ENCODE results near the gene QRFP.

QRFP gene

DNA sequence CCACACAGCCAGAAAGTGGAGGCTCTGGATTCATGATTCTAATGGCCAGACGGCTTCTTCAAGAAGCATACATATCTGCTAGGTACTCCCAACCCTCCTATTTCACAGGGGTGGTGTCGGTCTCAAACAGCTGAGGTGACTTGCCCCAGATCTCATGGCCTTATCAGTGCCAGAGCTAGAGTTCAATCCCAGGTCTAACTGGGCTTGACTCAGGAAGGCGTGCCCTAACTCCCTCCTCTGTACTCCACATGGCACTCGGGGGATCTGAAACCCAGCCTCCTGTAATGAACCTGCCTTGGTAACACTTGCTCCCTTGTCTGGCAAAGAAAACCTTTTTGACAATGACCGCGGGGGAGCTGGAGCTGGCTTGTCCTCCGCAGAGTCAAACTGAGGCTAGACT is 2.1 kb downstream of the QRFP start:
- Histone ChIP-seq H3K27ac (0 out of 22 replicates have a peak overlapping the region, but pooled peaks of 1 of the 11 experiments have one; percentile 13), H3K4me1 (peaks cover 39 to 72% (median 61%) of the 10 kb centered on the region in 10 experiments), H3K4me3 (no peak overlapping the region), H3K9ac (peak overlapping the region in 6 of 11 experiments; percentile 8 to 74 (median 58); a peak in 7 of 22 replicates), H3K9me3 (replicated peaks in 1 of 11) (no peaks in the 10 kb centered on the region), H4K20me1 (peaks cover 0 to 62% (median 37%) of the 10 kb centered on the region in 11 experiments; a peak in 17 of 22 replicates), H3K4me2 (peak overlapping the region; percentile 83 to 96 (median 90)), H3K36me3 (peaks cover 9 to 15% (median 13%) of the 10 kb centered on the region in 11 experiments; a peak in 21 of 22 replicates), H3K27me3 (no peaks in the 10 kb centered on the region)
- TF ChIP-seq Cebpa-rat (IDR thresholded peaks at IDR 0.05), result no peak

DNA sequence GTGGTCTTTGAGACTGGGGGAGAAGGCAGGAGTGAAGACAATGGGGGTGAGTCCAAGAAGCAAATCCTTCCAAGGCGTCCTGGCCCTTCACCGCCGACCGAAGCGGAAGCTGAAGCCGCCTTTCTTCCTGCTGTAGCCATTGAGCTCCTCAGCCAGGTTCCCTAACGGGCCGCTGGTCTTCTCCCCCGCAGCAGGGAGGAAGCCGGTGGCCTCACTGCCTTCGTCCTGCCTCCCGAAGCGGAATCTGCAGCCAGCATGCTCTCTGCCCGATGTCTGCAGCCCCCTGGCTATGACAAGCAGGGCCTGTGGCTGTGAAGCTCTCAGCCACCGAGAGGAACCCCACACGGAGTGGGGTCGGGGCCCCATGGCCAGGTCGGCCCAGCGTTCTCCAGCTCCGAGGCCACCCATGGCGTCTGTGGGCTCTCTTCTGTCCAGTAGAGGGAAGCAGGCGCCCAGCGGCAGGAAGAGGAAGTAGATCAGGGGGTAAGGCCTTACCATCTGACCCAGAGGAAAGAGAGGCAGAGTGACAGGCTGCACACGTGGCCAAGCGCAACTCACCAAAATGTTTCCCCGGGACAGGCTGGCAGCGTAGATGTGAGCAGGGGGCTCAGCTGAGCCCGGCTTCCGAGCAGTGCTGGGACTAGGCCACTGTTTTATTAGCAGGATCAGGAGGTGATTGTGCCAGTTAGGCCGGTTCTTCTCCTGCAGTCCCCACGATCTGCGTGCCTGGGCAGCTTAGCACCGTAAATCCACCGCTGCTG is 3.1 kb downstream of the QRFP start:
- Histone ChIP-seq H4K20me1 (peaks cover 0 to 72% (median 44%) of the 10 kb centered on the region in 11 experiments; a peak in 17 of 22 replicates), H3K4me2 (peak overlapping the region; percentile 83 to 96 (median 90)), H3K27ac (peak overlapping the region; percentile 55 to 80 (median 69)), H3K4me1 (peaks cover 39 to 72% (median 61%) of the 10 kb centered on the region in 10 experiments), H3K27me3 (no peaks in the 10 kb centered on the region), H3K4me3 (peak overlapping the region; percentile 18 to 64 (median 43); a peak in 19 of 20 replicates), H3K9me3 (replicated peaks in 1 of 11) (no peaks in the 10 kb centered on the region), H3K9ac (peak overlapping the region; percentile 41 to 74 (median 69); a peak in 21 of 22 replicates), H3K36me3 (peaks cover 13 to 25% (median 22%) of the 10 kb centered on the region in 11 experiments)
- TF ChIP-seq Cebpa-rat (IDR thresholded peaks at IDR 0.05), result no peak

DNA sequence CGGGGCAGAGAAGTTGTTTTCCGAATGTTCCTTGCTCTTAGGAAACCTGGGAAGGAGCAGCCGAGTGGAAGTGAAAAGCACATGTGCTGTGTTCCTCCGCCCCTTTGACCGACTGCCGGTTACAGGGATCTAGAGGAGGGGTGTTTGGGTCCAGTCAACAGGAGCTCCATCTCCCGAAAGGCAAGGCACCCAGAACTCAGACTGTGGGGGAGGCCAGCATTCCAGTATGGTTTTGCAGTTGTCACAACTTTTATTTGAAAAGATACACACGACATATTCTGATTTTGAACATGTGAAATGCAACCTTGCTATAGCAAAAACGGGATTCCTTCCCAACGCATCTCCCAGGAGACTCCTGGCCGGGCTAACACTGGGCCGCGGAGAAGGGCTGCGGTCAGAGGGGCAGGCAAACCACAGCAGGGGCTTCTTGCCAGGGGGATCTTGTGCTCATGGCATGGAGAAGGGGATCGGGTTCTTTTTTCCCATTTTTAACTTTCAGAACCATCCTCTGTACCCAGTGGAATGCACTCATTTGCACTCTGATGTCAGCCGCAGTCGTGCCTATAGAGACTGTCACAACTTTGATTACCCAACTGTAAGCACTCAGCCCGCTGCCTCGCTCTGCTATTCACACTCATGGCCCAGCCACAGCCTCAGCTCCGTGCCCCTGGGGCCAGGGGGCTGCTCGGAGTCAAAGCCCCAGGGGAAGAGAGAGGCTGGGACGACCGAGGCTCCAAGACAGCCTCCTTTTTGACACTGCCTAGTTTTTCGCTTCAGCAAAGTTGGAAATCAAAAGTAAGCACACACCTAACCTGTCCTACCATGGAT is 3.9 kb downstream of the QRFP start:
- Histone ChIP-seq H3K9me3 (replicated peaks in 1 of 11) (no peaks in the 10 kb centered on the region), H3K36me3 (peaks cover 21 to 33% (median 31%) of the 10 kb centered on the region in 11 experiments), H3K27ac (peak overlapping the region; percentile 55 to 80 (median 69)), H3K9ac (peak overlapping the region; percentile 41 to 74 (median 69); a peak in 21 of 22 replicates), H4K20me1 (peaks cover 0 to 80% (median 52%) of the 10 kb centered on the region in 11 experiments; a peak in 17 of 22 replicates), H3K4me1 (peaks cover 39 to 65% (median 61%) of the 10 kb centered on the region in 10 experiments), H3K4me3 (peak overlapping the region; percentile 18 to 64 (median 43); a peak in 19 of 20 replicates), H3K4me2 (peak overlapping the region; percentile 83 to 96 (median 90)), H3K27me3 (no peaks in the 10 kb centered on the region)
- TF ChIP-seq Cebpa-rat (IDR thresholded peaks at IDR 0.05), result peak in 2 of 11 experiments; percentile 3 to 88; a peak in 2 of 22 replicates

DNA sequence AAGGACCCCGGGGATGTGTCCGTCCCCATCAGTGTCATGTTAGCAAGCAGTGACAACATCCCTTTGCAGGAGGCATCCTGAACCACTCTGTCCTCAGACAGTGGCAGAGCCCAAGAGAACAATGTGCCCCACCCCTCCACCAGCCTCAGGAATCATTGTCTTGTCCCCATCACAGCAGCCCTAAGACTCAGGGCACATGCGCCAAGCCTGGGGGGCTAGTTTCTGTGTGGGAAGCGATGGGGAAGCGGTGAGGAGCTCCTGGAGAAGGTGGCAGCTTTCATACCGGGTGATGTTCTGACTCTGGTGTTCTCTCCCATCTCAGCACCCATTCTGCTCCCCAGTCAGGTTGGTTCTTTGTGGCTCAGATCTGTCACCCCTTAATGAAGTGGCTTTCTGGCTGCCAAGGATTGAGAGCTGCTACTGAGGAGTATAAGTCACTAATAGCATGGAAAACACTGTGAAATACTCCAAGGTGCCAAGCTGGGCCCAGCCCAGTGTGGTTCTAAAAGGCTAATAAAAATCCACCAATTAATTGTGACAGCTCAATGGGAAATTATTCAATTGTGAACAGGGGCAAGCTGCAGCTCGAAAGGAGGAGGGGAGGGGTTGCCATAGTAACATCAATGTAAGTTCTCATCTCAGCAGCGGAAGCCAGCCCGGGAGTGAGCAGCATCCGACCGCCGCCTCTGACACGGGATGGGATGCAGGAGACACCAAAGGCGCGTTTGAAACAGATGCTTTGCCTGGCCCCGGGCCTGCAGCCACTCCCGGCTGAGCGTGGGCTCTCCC is 4.7 kb downstream of the QRFP start:
- peaks cover 29 to 41% (median 39%) of the 10 kb centered on the region in 11 experiments for H3K36me3 ChIP-seq
- peak overlapping the region in 3 of 11 experiments; percentile 66 to 73 (median 67); a peak in 7 of 22 replicates for H3K27ac ChIP-seq
- H3K4me2 ChIP-seq, result peak overlapping the region; percentile 83 to 96 (median 90)
- H3K4me1 ChIP-seq, result peaks cover 39 to 65% (median 61%) of the 10 kb centered on the region in 10 experiments
- H4K20me1 ChIP-seq, result peaks cover 0 to 88% (median 60%) of the 10 kb centered on the region in 11 experiments; a peak in 18 of 22 replicates
- H3K27me3 ChIP-seq, result no peaks in the 10 kb centered on the region
- H3K9me3 ChIP-seq (replicated peaks in 1 of 11), result no peaks in the 10 kb centered on the region
- no peak for TF ChIP-seq Cebpa-rat (IDR thresholded peaks at IDR 0.05)
- peak overlapping the region in 7 of 10 experiments; percentile 16 to 53 (median 35); a peak in 7 of 20 replicates for H3K4me3 ChIP-seq
- peak overlapping the region in 8 of 11 experiments; percentile 51 to 74 (median 68); a peak in 15 of 22 replicates for H3K9ac ChIP-seq

DNA sequence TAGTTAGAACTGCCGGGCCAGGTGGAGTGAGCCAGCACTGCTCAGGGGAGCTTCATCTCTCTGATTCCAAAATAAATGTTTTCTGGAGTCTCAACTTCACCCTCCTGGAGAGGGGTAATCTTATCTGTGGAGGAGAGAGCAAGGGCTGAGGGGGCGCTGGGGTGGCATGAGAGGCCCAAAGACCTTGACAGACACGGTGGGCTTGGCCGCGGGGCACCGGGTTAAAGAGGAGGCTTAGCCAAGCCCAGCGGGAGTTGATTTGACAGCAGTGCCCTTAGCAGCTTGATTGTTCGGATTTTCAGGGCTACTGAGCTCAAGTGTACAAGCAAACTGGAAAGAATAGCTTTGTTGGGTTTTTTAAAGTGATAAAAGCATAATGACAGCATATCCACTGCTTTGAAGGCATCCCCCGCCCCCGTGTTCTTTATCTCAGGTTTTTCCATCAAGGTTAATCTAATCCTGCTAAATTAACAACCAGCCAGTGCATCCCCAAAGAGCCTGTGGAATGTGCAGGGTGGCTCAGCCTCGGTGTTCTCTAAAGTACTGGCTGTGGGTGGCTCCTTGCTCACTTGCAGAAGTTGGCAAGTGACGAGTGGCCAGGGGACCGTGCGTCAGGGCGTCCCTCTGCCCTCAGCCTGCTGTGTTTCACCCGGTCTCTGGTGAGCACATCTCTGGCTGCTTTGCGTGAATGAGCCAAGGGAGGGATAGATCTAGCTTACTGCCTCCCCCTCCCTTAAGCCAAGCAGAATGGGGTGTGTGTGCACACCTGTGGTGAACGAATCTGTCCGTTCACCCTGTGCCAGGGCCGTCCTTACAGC is 5.5 kb downstream of the QRFP start:
- H3K4me3 ChIP-seq, result no peak overlapping the region
- no peak for TF ChIP-seq Cebpa-rat (IDR thresholded peaks at IDR 0.05)
- peaks cover 37 to 49% (median 47%) of the 10 kb centered on the region in 11 experiments for H3K36me3 ChIP-seq
- H3K4me1 ChIP-seq, result peaks cover 39 to 62% (median 60%) of the 10 kb centered on the region in 10 experiments
- H4K20me1 ChIP-seq, result peaks cover 0 to 96% (median 68%) of the 10 kb centered on the region in 11 experiments; a peak in 19 of 22 replicates
- H3K9ac ChIP-seq, result peak overlapping the region in 6 of 11 experiments; percentile 9 to 73 (median 29); a peak in 8 of 22 replicates
- peak overlapping the region; percentile 83 to 96 (median 90); a peak in 20 of 22 replicates for H3K4me2 ChIP-seq
- no peaks in the 10 kb centered on the region for H3K9me3 ChIP-seq (replicated peaks in 1 of 11)
- H3K27ac ChIP-seq, result no peak overlapping the region
- H3K27me3 ChIP-seq, result no peaks in the 10 kb centered on the region

DNA sequence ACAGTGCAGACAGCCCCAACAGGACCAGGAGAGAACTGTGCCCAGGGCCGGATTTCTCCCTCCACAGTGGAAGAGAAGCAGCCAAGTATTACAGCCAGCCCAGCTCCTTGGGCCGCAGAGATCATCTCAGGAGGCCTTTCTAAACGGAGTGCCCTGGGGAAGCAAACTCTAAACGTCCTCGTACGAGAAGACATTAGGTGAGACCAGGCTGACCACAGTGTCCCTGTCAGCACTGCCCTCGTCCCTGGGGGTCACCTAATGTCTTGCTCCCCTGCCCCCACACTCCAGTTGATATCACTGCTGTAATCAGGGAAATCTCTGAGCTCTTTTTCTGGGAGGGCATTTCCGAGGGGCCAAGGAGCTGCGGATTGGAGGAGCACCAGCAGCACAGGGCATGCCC is 6.5 kb downstream of the QRFP start:
- Histone ChIP-seq H4K20me1 (peaks cover 0 to 100% (median 70%) of the 10 kb centered on the region in 11 experiments; a peak in 20 of 22 replicates), H3K9me3 (replicated peaks in 1 of 11) (no peaks in the 10 kb centered on the region), H3K36me3 (peaks cover 47 to 59% (median 56%) of the 10 kb centered on the region in 11 experiments), H3K27ac (no peak overlapping the region), H3K4me2 (peak overlapping the region in 2 of 11 experiments; percentile 11 to 94; a peak in 1 of 22 replicates), H3K4me3 (no peak overlapping the region), H3K4me1 (peaks cover 39 to 53% (median 52%) of the 10 kb centered on the region in 10 experiments), H3K9ac (peak overlapping the region in 2 of 11 experiments; percentile 9; a peak in 2 of 22 replicates), H3K27me3 (no peaks in the 10 kb centered on the region)
- TF ChIP-seq Cebpa-rat (IDR thresholded peaks at IDR 0.05), result no peak

DNA sequence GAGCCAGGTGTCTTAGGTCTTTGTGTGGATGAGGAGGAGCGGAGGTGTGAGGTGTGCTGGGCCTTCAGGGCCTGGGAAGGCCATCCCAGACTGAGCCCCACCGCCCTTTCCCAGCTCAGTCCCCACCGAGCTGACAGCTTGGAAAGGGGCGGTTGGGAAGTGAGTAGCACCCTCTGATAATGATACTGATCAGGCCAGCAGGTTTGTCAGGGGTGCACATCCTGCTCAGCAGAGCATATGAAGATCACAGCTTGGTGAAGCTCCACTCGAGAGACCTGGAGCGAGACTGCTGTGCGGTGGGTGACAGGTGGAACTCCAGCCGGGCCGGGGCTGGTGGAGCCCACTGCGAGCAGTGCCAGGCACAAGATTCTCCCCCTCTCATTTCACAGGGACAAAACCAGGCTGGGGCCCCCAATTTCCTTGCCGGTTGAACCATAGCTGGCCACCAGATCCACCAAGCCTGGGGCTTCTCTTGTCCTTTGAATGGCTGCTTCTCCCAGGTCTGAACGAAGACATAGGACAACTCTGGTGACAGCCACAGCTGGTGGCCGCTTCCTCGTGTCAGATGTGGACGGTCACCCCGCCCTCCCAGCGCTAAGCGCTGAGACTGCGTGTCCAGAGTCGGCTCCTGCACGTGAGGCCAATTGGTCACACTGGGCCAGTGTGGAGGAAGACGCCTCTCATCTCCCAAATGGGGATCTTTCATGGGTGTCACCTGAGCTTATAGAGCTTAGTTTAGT is 8.3 kb downstream of the QRFP start:
- H4K20me1 ChIP-seq, result peaks cover 0 to 100% (median 86%) of the 10 kb centered on the region in 11 experiments; a peak in 20 of 22 replicates
- H3K27me3 ChIP-seq, result no peaks in the 10 kb centered on the region
- no peak for TF ChIP-seq Cebpa-rat (IDR thresholded peaks at IDR 0.05)
- no peaks in the 10 kb centered on the region for H3K9me3 ChIP-seq (replicated peaks in 1 of 11)
- peaks cover 65 to 77% (median 74%) of the 10 kb centered on the region in 11 experiments for H3K36me3 ChIP-seq
- no peak overlapping the region for H3K9ac ChIP-seq
- H3K27ac ChIP-seq, result no peak overlapping the region
- H3K4me2 ChIP-seq, result no peak overlapping the region
- peaks cover 21 to 35% (median 34%) of the 10 kb centered on the region in 10 experiments for H3K4me1 ChIP-seq
- no peak overlapping the region for H3K4me3 ChIP-seq
